Sigmoid colon (tissue), 4 donors: ENCODE results near the gene ARRDC4.

Source experiments
- CTCF ChIP-seq, 4 experiments: fragments of 450-650 bp in 3 of 4; fragments of 200-600 bp in 1 of 4; IDR thresholded peaks; one replicate each; pipeline ENCODE4 v1.5.1; 2016 to 2019; ENCODE audit warnings: antibody characterized with exemption in 4 of 4, mild to moderate bottlenecking in 3 of 4, moderate library complexity in 2 of 4
- EP300 ChIP-seq, 4 donors: sonication (generic); formaldehyde crosslinking; IDR thresholded peaks; one replicate each; pipeline ENCODE4 v1.6.1; 2017; ENCODE audit warnings: antibody characterized with exemption in 4 of 4
- POLR2A ChIP-seq, 2 donors: fragments of 450-650 bp; IDR thresholded peaks; one replicate each; pipeline ENCODE4 v1.6.1; 2016; ENCODE audit warnings: antibody characterized with exemption in 2 of 2, mild to moderate bottlenecking in 2 of 2, moderate library complexity in 2 of 2
- POLR2AphosphoS5 ChIP-seq, 4 donors: sonication (generic); formaldehyde crosslinking; IDR thresholded peaks; one replicate each; pipeline ENCODE4 v1.6.1; 2017; ENCODE audit warnings: antibody characterized with exemption in 4 of 4

GRCh38 chr15:97940993-97941392, 19.5 kb upstream of the ARRDC4 start:
- no peak for TF ChIP-seq CTCF (IDR thresholded peaks at IDR 0.05)
- TF ChIP-seq POLR2AphosphoS5 (IDR thresholded peaks at IDR 0.05), result no peak
- TF ChIP-seq EP300 (IDR thresholded peaks at IDR 0.05), result no peak
- TF ChIP-seq POLR2A (IDR thresholded peaks at IDR 0.05), result no peak
